WI38 (cell line): ENCODE results near the gene OR2A14.
"Not testable (repeated sequence)": the region's sequence is repeated elsewhere in the genome, so short reads cannot be mapped to it uniquely, and the experiment has no call there.

ENCODE experiments used
- H3K4me3 ChIP-seq: 2 replicates; pipeline ENCODE4 v1.5.1; 2011; ENCODE audit warnings: low read depth, mild to moderate bottlenecking, control low read depth, low read length
- CTCF ChIP-seq: IDR thresholded peaks from 2 replicates; pipeline ENCODE4 v1.5.1; 2012; ENCODE audit warnings: low read depth, mild to moderate bottlenecking, control low read depth, low read length

OR2A14 gene

GRCh38 chr7:144144426-144144825 is 21.4 kb downstream of the OR2A14 start:
- no peak for TF ChIP-seq CTCF
- no peak overlapping the region for H3K4me3 ChIP-seq

GRCh38 chr7:144148224-144148827 is 25.4 kb downstream of the OR2A14 start:
- TF ChIP-seq CTCF = no peak
- no peak overlapping the region for H3K4me3 ChIP-seq

- no peak for TF ChIP-seq CTCF
- H3K4me3 ChIP-seq = no peak overlapping the region
These were observed 35.9 kb downstream of the OR2A14 start for GRCh38 chr7:144158861-144159260.

GRCh38 chr7:144164784-144165183 is 41.8 kb downstream of the OR2A14 start:
- H3K4me3 ChIP-seq = no peak overlapping the region
- no peak for TF ChIP-seq CTCF

- not testable (repeated sequence) for H3K4me3 ChIP-seq
These were observed 48.8 kb downstream of the OR2A14 start for GRCh38 chr7:144171594-144172350.

- no peak overlapping the region for H3K4me3 ChIP-seq
- TF ChIP-seq CTCF = no peak
These were observed 51.6 kb downstream of the OR2A14 start for GRCh38 chr7:144174613-144175012.

GRCh38 chr7:144178380-144179164 is 55.6 kb downstream of the OR2A14 start:
- not testable (repeated sequence) for H3K4me3 ChIP-seq

GRCh38 chr7:144179165-144179479 is 56.1 kb downstream of the OR2A14 start:
- H3K4me3 ChIP-seq = not testable (repeated sequence)
